H1 (cell line): ENCODE measurements around the gene GH2. TPM values are rescaled to one million over a fixed set of nuclear protein-coding genes. Genes with fewer than 3 reads are reported as not detected.

Source experiments
- CTCF ChIA-PET: fragments of 300-600 bp; sonication (Branson Sonifier 250); formaldehyde crosslinking; loops from one replicate; lab custom pipeline; 2021; ENCODE audit not compliant: partially characterized antibody; lab: Charles Lee
- POLR2A ChIA-PET: fragments of 300-600 bp; sonication (Branson Sonifier 250); formaldehyde crosslinking; loops from one replicate; lab custom pipeline; 2021; ENCODE audit warnings: inconsistent platforms; ENCODE audit not compliant: partially characterized antibody; lab: Charles Lee
- DNase-seq, 2 experiments: peaks; one replicate each; pipeline versions ENCODE4 v3.0.0 to v3.0.0-alpha.2; 2010 to 2022; ENCODE audit warnings: low spot score in 2 of 2, low read depth in 1 of 2, mixed read lengths in 1 of 2
- FAIRE-seq: peaks from 2 replicates; lab custom pipeline; 2011; peaks lifted over from hg19 to GRCh38; lab: Jason Lieb, UNC
- H2AFZ ChIP-seq: 2 replicates; pipeline ENCODE4 v1.8.1; 2012; ENCODE audit warnings: low read length, inconsistent platforms
- H2AK5ac ChIP-seq: 2 replicates; pipeline ENCODE4 v1.6.1; 2013; ENCODE audit warnings: low read depth, low read length
- H2BK120ac ChIP-seq: replicated peaks from 2 replicates; pipeline ENCODE3; 2013; ENCODE audit warnings: low read depth, low read length, inconsistent platforms
- H2BK12ac ChIP-seq: 2 replicates; pipeline ENCODE4 v1.6.1; 2013; ENCODE audit warnings: low read depth, low read length
- H2BK15ac ChIP-seq: 2 replicates; pipeline ENCODE4 v1.6.1; 2013; ENCODE audit warnings: low read length
- H2BK20ac ChIP-seq: 2 replicates; pipeline ENCODE4 v1.6.1; 2013; ENCODE audit warnings: low read length
- H2BK5ac ChIP-seq: 2 replicates; pipeline ENCODE4 v1.6.1; 2013; ENCODE audit warnings: low read depth, low read length
- H3K14ac ChIP-seq: 2 replicates; pipeline ENCODE4 v1.6.1; 2013; ENCODE audit warnings: inconsistent platforms; ENCODE audit not compliant: insufficient read length
- H3K18ac ChIP-seq: 2 replicates; pipeline ENCODE4 v1.6.1; 2013; ENCODE audit warnings: low read length; ENCODE audit errors: extremely low read depth
- H3K23ac ChIP-seq: 2 replicates; pipeline ENCODE4 v1.6.1; 2013; ENCODE audit warnings: inconsistent platforms; ENCODE audit not compliant: insufficient read length
- H3K23me2 ChIP-seq: 2 replicates; pipeline ENCODE4 v1.6.1; 2013; ENCODE audit warnings: low read depth, low read length
- H3K27ac ChIP-seq: 2 replicates; pipeline ENCODE4 v1.6.1; 2011; ENCODE audit warnings: low read depth, low read length, inconsistent platforms
- H3K27me3 ChIP-seq, 4 experiments: replicated peaks in 1 of 4; 1 replicate in 1 of 4; 2 replicates in 3 of 4; pipeline versions ENCODE4 v1.6.1 to v1.8.1; 2011 to 2013; ENCODE audit warnings: low read length in 3 of 4, mild to moderate bottlenecking in 3 of 4, inconsistent platforms in 2 of 4, mixed read lengths in 2 of 4, moderate library complexity in 1 of 4; ENCODE audit not compliant: control insufficient read depth in 3 of 4, insufficient read depth in 3 of 4; ENCODE audit errors: extremely low read depth in 1 of 4
- H3K36me3 ChIP-seq, 4 experiments: 2 replicates each; pipeline versions ENCODE4 v1.6.1 to v1.8.1; 2011 to 2013; ENCODE audit warnings: mild to moderate bottlenecking in 4 of 4, low read length in 3 of 4, moderate library complexity in 2 of 4, control low read depth in 1 of 4, inconsistent platforms in 1 of 4; ENCODE audit not compliant: insufficient read depth in 4 of 4, control insufficient read depth in 2 of 4
- H3K4ac ChIP-seq: replicated peaks from 2 replicates; pipeline ENCODE3; 2013; ENCODE audit warnings: low read length, low read depth, mixed read lengths, inconsistent platforms; ENCODE audit not compliant: insufficient read length
- H3K4me1 ChIP-seq, 4 experiments: replicated peaks in 1 of 4; 1 replicate in 1 of 4; 2 replicates in 3 of 4; pipeline versions ENCODE4 v1.6.1 to v1.8.1; 2011 to 2013; ENCODE audit warnings: low read length in 3 of 4, inconsistent platforms in 2 of 4, mixed read lengths in 1 of 4; ENCODE audit not compliant: insufficient read depth in 4 of 4, control insufficient read depth in 3 of 4
- H3K4me2 ChIP-seq, 2 experiments: 2 replicates each; pipeline versions ENCODE4 v1.6.1 to v1.8.1; 2011 to 2013; ENCODE audit warnings: low read depth in 2 of 2, low read length in 2 of 2, control low read depth in 1 of 2, inconsistent platforms in 1 of 2, mild to moderate bottlenecking in 1 of 2; ENCODE audit not compliant: insufficient read depth in 1 of 2
- H3K4me3 ChIP-seq, 4 experiments: fragments of 200-600, 300-600 bp in 1 of 4; sonication (generic), shearing (Covaris generic), sonication (Bioruptor Twin) in 1 of 4; 2 replicates each; pipeline versions ENCODE4 v1.5.1 to v1.8.1; 2011 to 2016; ENCODE audit warnings: low read length in 4 of 4, low read depth in 3 of 4, control low read depth in 2 of 4, inconsistent platforms in 2 of 4, mild to moderate bottlenecking in 2 of 4, mixed read lengths in 1 of 4, moderate library complexity in 1 of 4; ENCODE audit not compliant: insufficient read depth in 2 of 4; ENCODE audit errors: extremely low read depth in 1 of 4
- H3K56ac ChIP-seq: replicated peaks from 2 replicates; pipeline ENCODE3; 2013; ENCODE audit warnings: low read depth, mild to moderate bottlenecking, mixed read lengths, low read length, inconsistent platforms; ENCODE audit not compliant: insufficient read length
- H3K79me1 ChIP-seq: 2 replicates; pipeline ENCODE4 v1.6.1; 2013; ENCODE audit warnings: low read depth, low read length, control low read depth
- H3K79me2 ChIP-seq, 2 experiments: 2 replicates each; pipeline versions ENCODE4 v1.6.1 to v1.8.1; 2012 to 2013; ENCODE audit warnings: low read length in 2 of 2, mild to moderate bottlenecking in 2 of 2, inconsistent platforms in 1 of 2; ENCODE audit not compliant: insufficient read depth in 2 of 2, control insufficient read depth in 1 of 2
- H3K9ac ChIP-seq, 4 experiments: replicated peaks in 1 of 4; 1 replicate in 1 of 4; 2 replicates in 3 of 4; pipeline versions ENCODE4 v1.6.1 to v1.8.1; 2011 to 2013; ENCODE audit warnings: low read depth in 3 of 4, low read length in 3 of 4, control low read depth in 2 of 4, mild to moderate bottlenecking in 2 of 4, moderate library complexity in 2 of 4, inconsistent platforms in 1 of 4; ENCODE audit errors: extremely low read depth in 1 of 4
- H3K9me3 ChIP-seq, 2 experiments: 2 replicates each; pipeline versions ENCODE4 v1.6.1 to v1.8.1; 2012 to 2013; ENCODE audit warnings: mild to moderate bottlenecking in 2 of 2, moderate library complexity in 2 of 2, control low read depth in 1 of 2, inconsistent platforms in 1 of 2, low read depth in 1 of 2, low read length in 1 of 2, mixed read lengths in 1 of 2; ENCODE audit not compliant: insufficient read depth in 2 of 2
- H4K20me1 ChIP-seq, 2 experiments: replicated peaks in 1 of 2; 2 replicates each; pipeline versions ENCODE3 to v1.8.1; 2011 to 2013; ENCODE audit warnings: inconsistent platforms in 2 of 2, low read length in 2 of 2, mild to moderate bottlenecking in 1 of 2; ENCODE audit not compliant: insufficient read depth in 2 of 2, control insufficient read depth in 1 of 2
- H4K5ac ChIP-seq: 2 replicates; pipeline ENCODE4 v1.6.1; 2013; ENCODE audit warnings: low read length, low read depth, mixed read lengths, inconsistent platforms; ENCODE audit not compliant: insufficient read length
- H4K8ac ChIP-seq: 2 replicates; pipeline ENCODE4 v1.8.0; 2013; ENCODE audit warnings: mild to moderate bottlenecking, moderate library complexity, low read length, inconsistent platforms; ENCODE audit not compliant: insufficient read depth; ENCODE audit errors: extremely low read depth
- H4K91ac ChIP-seq: replicated peaks from 2 replicates; pipeline ENCODE3; 2013; ENCODE audit warnings: low read length, mixed read lengths, inconsistent platforms; ENCODE audit not compliant: insufficient read length
- EP300 ChIP-seq, 2 experiments: IDR thresholded peaks; 1 replicate in 1 of 2; 2 replicates in 1 of 2; pipeline ENCODE4 v1.6.1; 2011 to 2012; ENCODE audit warnings: low read depth in 2 of 2, low read length in 2 of 2, mild to moderate bottlenecking in 2 of 2, borderline replicate concordance in 1 of 2, inconsistent platforms in 1 of 2, moderate library complexity in 1 of 2
- TAF7 ChIP-seq: optimal IDR thresholded peaks from 2 replicates; pipeline ENCODE3; 2011; ENCODE audit warnings: low read depth, mild to moderate bottlenecking, inconsistent platforms, low read length, moderate library complexity, borderline replicate concordance
- WGBS, 2 experiments: shearing (Covaris generic) in 1 of 2; methylation state at CpG; one replicate each; pipeline versions ENCODE4 v1.1.6 to v1.1.7; 2013 to 2015; ENCODE audit warnings: low lambda C conversion rate in 2 of 2, mixed read lengths in 2 of 2, inconsistent platforms in 1 of 2, low coverage in 1 of 2, missing lambda C conversion rate in 1 of 2; ENCODE audit not compliant: insufficient replicate concordance in 2 of 2, insufficient coverage in 1 of 2, insufficient read length in 1 of 2; ENCODE audit errors: extremely low coverage in 1 of 2, missing lambda C conversion rate in 1 of 2; 5-methylcytosine and 5-hydroxymethylcytosine counted together
- polyA plus RNA-seq, 7 experiments: library from polyadenylated mRNA; depleted of rRNA in 3 of 7; stranded (reverse) in 5 of 7; unstranded in 2 of 7; fragments of >200 nt in 5 of 7; fragments of 200-250 nt in 2 of 7; gene quantifications; 1 replicate in 5 of 7; 2 replicates in 1 of 7; 4 replicates in 1 of 7; pipeline versions ENCODE4 v1.2.1 to v1.2.3, GENCODE V29; 2011 to 2013; ENCODE audit warnings: missing spikeins in 2 of 7, mixed read lengths in 2 of 7
- total RNA-seq: library from RNA; stranded (reverse); fragmentation: NEBNext Ultra II Directional; extraction: Animal tissue kit (Norgen Biotek cat#: 25700); gene quantifications from 2 replicates; pipeline ENCODE4 v1.2.1, GENCODE V29; 2021

GH2 gene
- total and polyA plus RNA-seq, 2 of the 8 experiments (the other 6 are each of a cell fraction or from before 2014, with no cell fraction given) = 0.60 to 1.5 TPM

DNA sequence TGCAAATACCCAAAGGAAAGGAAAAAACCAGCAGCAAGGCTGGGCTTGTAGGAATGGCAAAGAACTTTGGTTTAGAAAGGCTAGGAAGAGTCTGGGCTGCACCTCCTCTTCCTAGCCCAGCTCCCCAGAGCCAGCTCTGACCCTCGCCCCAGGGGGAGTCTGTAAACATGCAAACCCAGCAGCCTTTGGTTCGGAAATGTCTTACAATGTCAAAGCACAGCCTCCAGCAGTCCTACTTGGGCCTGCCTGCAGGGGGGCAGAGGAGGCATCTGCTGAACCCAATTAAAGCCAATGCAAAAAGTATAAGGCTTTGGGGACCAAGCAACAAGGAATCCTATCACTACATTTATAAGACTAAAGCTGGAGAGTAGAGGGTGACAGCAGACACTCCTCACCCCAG is 49.3 kb downstream of the GH2 start:
- WGBS, 2 experiments = 79% methylated on average over 2 of the region's 2 CpGs; no CpG with 5 or more reads in 1 of the 2 experiments
- no peaks in the 10 kb centered on the region for H3K9me3 ChIP-seq
- H3K27ac ChIP-seq = no peak overlapping the region
- no peak overlapping the region for H2AK5ac ChIP-seq
- ChIA-PET CTCF (interaction anchor here (0.7 to 5.2 kb wide), 5 partner anchors 9 to 23 kb away, joined by 3 to 61 read pairs (median 5); no protein-coding TSS in a partner anchor), POLR2A (interaction anchor here (0.9 to 32.3 kb wide), 8 partner anchors 1 to 90 kb away, joined by 3 to 593 read pairs (median 8); partner anchors contain the start of genes CCDC47, DDX42, FTSJ3 and PSMC5)
- no peak overlapping the region for H3K56ac ChIP-seq
- H2AFZ ChIP-seq = no peak overlapping the region
- no peak overlapping the region for H2BK5ac ChIP-seq
- peaks cover 11% of the 10 kb centered on the region; the same call in 1 of the 2 replicates for H3K79me1 ChIP-seq
- no peak for DNase-seq
- H4K91ac ChIP-seq = no peak overlapping the region
- H3K4me3 ChIP-seq = no peak overlapping the region
- H3K79me2 ChIP-seq = peaks cover 0 to 29% of the 10 kb centered on the region in 2 experiments; a peak in 3 of 4 replicates
- TF ChIP-seq EP300 (IDR thresholded peaks at IDR 0.05; ENCODE audit: borderline replicate concordance in 1 of 2, low read depth in 2 of 2, low read length in 2 of 2) = no peak
- no peak for TF ChIP-seq TAF7
- H4K8ac ChIP-seq = no peak overlapping the region
- H3K23ac ChIP-seq = no peak overlapping the region
- H2BK20ac ChIP-seq = no peak overlapping the region
- no peak overlapping the region for H3K18ac ChIP-seq
- peaks cover 3 to 25% of the 10 kb centered on the region in 2 experiments for H4K20me1 ChIP-seq
- no peak overlapping the region for H2BK120ac ChIP-seq
- no peak overlapping the region for H4K5ac ChIP-seq
- H3K9ac ChIP-seq = no peak overlapping the region
- H3K36me3 ChIP-seq = peaks cover 42 to 65% (median 60%) of the 10 kb centered on the region in 4 experiments
- no peak overlapping the region for H2BK15ac ChIP-seq
- no peak overlapping the region for H3K14ac ChIP-seq
- H3K4me2 ChIP-seq = no peak overlapping the region
- H3K4me1 ChIP-seq = peaks cover 0 to 3% (median 0%) of the 10 kb centered on the region in 4 experiments; a peak in 1 of 7 replicates
- no peak overlapping the region for H3K4ac ChIP-seq
- peaks cover 4% of the 10 kb centered on the region; the same call in 1 of the 2 replicates for H3K23me2 ChIP-seq
- no peak for FAIRE-seq
- no peak overlapping the region for H2BK12ac ChIP-seq
- H3K27me3 ChIP-seq = no peaks in the 10 kb centered on the region
